HCT116 (cell line): ENCODE measurements around the gene SLC25A19. TPM values are rescaled to one million over a fixed set of nuclear protein-coding genes. Genes with fewer than 3 reads are reported as not detected.

ENCODE experiments used
- ATAC-seq: fragments of 200-7000 bp; cut with Tn5 transposase; 2 replicates; pipeline ENCODE4 v1.9.1; 2020; ENCODE audit warnings: mild to moderate bottlenecking, moderate library complexity
- BruUV-seq: library from RNA; stranded (reverse); fragments of 400-500 nt; replicated peaks from 2 replicates; lab custom pipeline; 2021; lab: Mats Ljungman, UMichigan
- CTCF ChIA-PET: fragments of 300-600 bp; sonication (Branson Sonifier 250); formaldehyde crosslinking; loops from one replicate; lab custom pipeline; 2021; ENCODE audit warnings: antibody characterized with exemption; lab: Charles Lee
- POLR2A ChIA-PET: fragments of 300-600, 350-600 bp; sonication (Branson Sonifier 250); formaldehyde crosslinking; loops from one replicate; lab custom pipeline; 2021; ENCODE audit warnings: antibody characterized with exemption; lab: Charles Lee
- RAD21 ChIA-PET, 2 experiments: fragments of 300-600 bp; sonication (Branson Sonifier 250); formaldehyde crosslinking; loops; one replicate each; lab custom pipeline; 2023; ENCODE audit warnings: low total read pairs in 2 of 2; ENCODE audit not compliant: uncharacterized antibody in 2 of 2, unreplicated experiment in 2 of 2, low non-redundant PET in 1 of 2; lab: Charles Lee
- DNase-seq: peaks from one replicate; pipeline ENCODE4 v3.0.0-alpha.2; 2010; ENCODE audit warnings: low read depth, low spot score
- H2AFZ ChIP-seq: fragments of 200-600 bp; shearing (Covaris generic), sonication (generic); 2 replicates; pipeline ENCODE4 v1.6.1; 2017; ENCODE audit warnings: low read depth, mixed run types, mixed read lengths, antibody characterized with exemption, low read length; ENCODE audit not compliant: poor library complexity, severe bottlenecking
- H3K27ac ChIP-seq: 2 replicates; pipeline ENCODE4 v1.5.1; 2012; ENCODE audit warnings: low read depth, low read length
- H3K27me3 ChIP-seq: fragments of 200-600 bp; sonication (generic); 2 replicates; pipeline ENCODE4 v1.6.1; 2016; ENCODE audit warnings: mixed run types, low read length, mixed read lengths; ENCODE audit not compliant: insufficient read depth
- H3K36me3 ChIP-seq, 2 experiments: fragments of 200-500 bp in 1 of 2; fragments of 200-600 bp in 1 of 2; sonication (Bioruptor generic) in 1 of 2; sonication (generic) in 1 of 2; 2 replicates each; pipeline versions ENCODE4 v1.5.1 to v1.6.1; 2014 to 2016; ENCODE audit warnings: low read length in 2 of 2, inconsistent platforms in 1 of 2, mixed read lengths in 1 of 2, mixed run types in 1 of 2; ENCODE audit not compliant: insufficient read depth in 2 of 2, control insufficient read depth in 1 of 2
- H3K4me1 ChIP-seq, 2 experiments: fragments of 200-600 bp in 1 of 2; sonication (generic) in 1 of 2; 2 replicates each; pipeline versions ENCODE4 v1.5.1 to v1.6.1; 2012 to 2017; ENCODE audit warnings: low read length in 2 of 2, inconsistent platforms in 1 of 2, mild to moderate bottlenecking in 1 of 2, mixed read lengths in 1 of 2, mixed run types in 1 of 2, moderate library complexity in 1 of 2; ENCODE audit not compliant: insufficient read depth in 2 of 2, control insufficient read depth in 1 of 2
- H3K4me2 ChIP-seq: fragments of 200-600 bp; sonication (generic); 2 replicates; pipeline ENCODE4 v1.6.1; 2017; ENCODE audit warnings: mixed run types, low read length, mixed read lengths
- H3K4me3 ChIP-seq, 2 experiments: fragments of 200-600 bp in 1 of 2; sonication (generic) in 1 of 2; replicated peaks in 1 of 2; 2 replicates each; pipeline ENCODE4 v1.5.1; 2011 to 2016; ENCODE audit warnings: low read length in 2 of 2, control low read depth in 1 of 2, low read depth in 1 of 2, mild to moderate bottlenecking in 1 of 2, mixed read lengths in 1 of 2, mixed run types in 1 of 2
- H3K79me2 ChIP-seq: fragments of 200-600 bp; sonication (generic); 2 replicates; pipeline ENCODE4 v1.6.1; 2017; ENCODE audit warnings: mild to moderate bottlenecking, mixed run types, low read length, moderate library complexity, mixed read lengths; ENCODE audit not compliant: insufficient read depth
- H3K9ac ChIP-seq: fragments of 200-600 bp; sonication (generic); 2 replicates; pipeline ENCODE4 v1.6.1; 2016; ENCODE audit warnings: low read length, mixed read lengths
- H3K9me2 ChIP-seq: fragments of 200-600 bp; sonication (generic), shearing (Covaris generic); 2 replicates; pipeline ENCODE4 v1.6.1; 2017; ENCODE audit warnings: mixed run types, mild to moderate bottlenecking, moderate library complexity; ENCODE audit not compliant: insufficient read depth
- H3K9me3 ChIP-seq, 2 experiments: fragments of 200-500 bp in 1 of 2; fragments of 200-600 bp in 1 of 2; sonication (Bioruptor generic) in 1 of 2; sonication (generic) in 1 of 2; 2 replicates each; pipeline ENCODE4 v1.6.1; 2014 to 2017; ENCODE audit warnings: low read length in 2 of 2, mixed read lengths in 2 of 2, inconsistent platforms in 1 of 2, low read depth in 1 of 2, mild to moderate bottlenecking in 1 of 2, mixed run types in 1 of 2, moderate library complexity in 1 of 2; ENCODE audit not compliant: control insufficient read depth in 1 of 2, insufficient read depth in 1 of 2
- H4K20me1 ChIP-seq: fragments of 200-600 bp; sonication (generic), shearing (Covaris generic); 2 replicates; pipeline ENCODE4 v1.6.1; 2017; ENCODE audit warnings: mixed run types, mild to moderate bottlenecking, moderate library complexity; ENCODE audit not compliant: insufficient read depth
- CBX3 ChIP-seq: IDR thresholded peaks from 2 replicates; pipeline ENCODE4 v1.6.1; 2012; ENCODE audit warnings: low read depth
- CEBPB ChIP-seq: IDR thresholded peaks from 2 replicates; pipeline ENCODE4 v1.6.1; 2012; ENCODE audit warnings: low read depth
- EGR1 ChIP-seq: IDR thresholded peaks from 2 replicates; pipeline ENCODE4 v1.6.1; 2012; ENCODE audit warnings: low read depth
- ELF1 ChIP-seq: IDR thresholded peaks from 2 replicates; pipeline ENCODE4 v1.6.1; 2012; ENCODE audit warnings: low read depth, borderline replicate concordance
- EZH2 ChIP-seq: fragments of 200-600 bp; sonication (generic); IDR thresholded peaks from 2 replicates; pipeline ENCODE4 v1.6.1; 2017; ENCODE audit warnings: antibody characterized with exemption, mixed run types
- FOSL1 ChIP-seq: IDR thresholded peaks from 2 replicates; pipeline ENCODE4 v1.6.1; 2012; ENCODE audit warnings: low read depth
- JUND ChIP-seq: IDR thresholded peaks from 2 replicates; pipeline ENCODE4 v1.6.1; 2012
- POLR2AphosphoS5 ChIP-seq: IDR thresholded peaks from 2 replicates; pipeline ENCODE4 v1.6.1; 2011; ENCODE audit warnings: mild to moderate bottlenecking, low read depth, low read length, moderate library complexity
- RAD21 ChIP-seq: IDR thresholded peaks from 2 replicates; pipeline ENCODE4 v1.6.1; 2012; ENCODE audit warnings: low read depth, mild to moderate bottlenecking
- SIN3A ChIP-seq: IDR thresholded peaks from 2 replicates; pipeline ENCODE4 v1.6.1; 2012; ENCODE audit warnings: low read depth
- SP1 ChIP-seq: IDR thresholded peaks from 2 replicates; pipeline ENCODE4 v1.6.1; 2012; ENCODE audit warnings: low read depth
- TCF7L2 ChIP-seq: IDR thresholded peaks from 2 replicates; pipeline ENCODE4 v1.7.0; 2011; ENCODE audit warnings: borderline replicate concordance, inconsistent platforms; ENCODE audit not compliant: insufficient read depth, insufficient read length; ENCODE audit errors: extremely low read depth
- YY1 ChIP-seq: IDR thresholded peaks from 2 replicates; pipeline ENCODE4 v1.6.1; 2011; ENCODE audit warnings: low read length, low read depth, moderate library complexity, mild to moderate bottlenecking; ENCODE audit not compliant: insufficient replicate concordance; ENCODE audit errors: extremely low read depth
- ZFX ChIP-seq: fragments of 450-650 bp; IDR thresholded peaks from 2 replicates; pipeline ENCODE4 v1.6.1; 2017
- ZNF274 ChIP-seq: fragments of 200-500 bp; sonication (Bioruptor generic); IDR thresholded peaks from 2 replicates; pipeline ENCODE4 v1.6.1; 2014; ENCODE audit warnings: mild to moderate bottlenecking, low read depth, low read length, inconsistent platforms
- intact Hi-C: fragments of 100-400 bp; cut with micrococcal nuclease; formaldehyde crosslinking; loops from 2 replicates; pipeline ENCODE4 v1.10.0; 2022
- total RNA-seq: library from RNA; stranded (reverse); gene quantifications from one replicate; pipeline ENCODE4 v1.2.1, GENCODE V29; 2021; ENCODE audit not compliant: unreplicated experiment
- TF ChIP-seq, protein P1 (sequence below): IDR thresholded peaks from 2 replicates; pipeline ENCODE4 v1.6.1; 2012
- TF ChIP-seq, protein P2 (sequence below), 3 experiments: fragments of 200-600 bp in 1 of 3; sonication (generic) in 1 of 3; IDR thresholded peaks in 2 of 3; conservative IDR thresholded peaks in 1 of 3; 2 replicates each; pipeline ENCODE4 v1.5.1; 2012 to 2017; ENCODE audit warnings: low read depth in 2 of 3, low read length in 2 of 3, antibody characterized with exemption in 1 of 3, borderline replicate concordance in 1 of 3, control low read depth in 1 of 3, mild to moderate bottlenecking in 1 of 3, mixed read lengths in 1 of 3, mixed run types in 1 of 3, moderate library complexity in 1 of 3; ENCODE audit not compliant: insufficient read depth in 1 of 3
- TF ChIP-seq, protein P3 (sequence below): IDR thresholded peaks from 2 replicates; pipeline ENCODE4 v1.6.1; 2011; ENCODE audit warnings: mild to moderate bottlenecking, low read length, moderate library complexity; ENCODE audit not compliant: insufficient replicate concordance; ENCODE audit errors: extremely low read depth
- TF ChIP-seq, protein P4 (sequence below): IDR thresholded peaks from 2 replicates; pipeline ENCODE4 v1.6.1; 2012

The SLC25A19 gene
- total RNA-seq, 1 experiment from 2014 or later, result 38.7 TPM

DNA sequence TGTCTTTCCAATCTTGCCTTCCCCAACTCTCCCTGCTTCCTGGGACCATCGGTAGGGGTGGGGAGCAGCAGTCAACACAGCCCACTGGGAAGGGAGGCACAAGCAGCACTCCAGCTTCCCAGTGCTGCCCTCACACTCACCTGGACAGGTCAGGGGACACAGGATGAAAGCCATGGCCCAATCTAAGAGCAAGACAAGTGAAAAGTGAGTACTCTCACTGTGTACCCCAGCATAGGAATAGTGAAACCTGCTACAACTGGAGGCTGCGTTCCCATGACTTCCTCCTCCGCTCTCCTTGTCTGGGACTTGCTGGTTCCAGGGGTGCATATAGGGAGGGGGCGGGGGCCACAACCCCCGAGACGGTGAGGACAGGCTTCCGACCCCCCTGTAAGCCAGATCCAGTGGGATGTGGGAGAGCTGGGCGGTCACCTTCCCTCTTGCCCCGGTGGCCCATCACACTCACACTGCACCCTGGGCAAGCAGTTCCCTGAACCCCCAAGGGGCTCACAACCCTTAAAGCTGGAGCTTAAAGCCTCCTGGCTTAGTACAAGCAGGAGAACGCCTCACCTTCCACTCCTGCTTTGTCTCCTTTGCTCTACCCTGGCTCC is 29.5 kb upstream of the SLC25A19 start:
- no peak overlapping the region for H3K27ac ChIP-seq
- no peak overlapping the region for H3K9ac ChIP-seq
- H3K36me3 ChIP-seq, result peaks cover 23 to 30% of the 10 kb centered on the region in 2 experiments; a peak in 3 of 4 replicates
- intact Hi-C loops, result no loop called here
- H3K4me3 ChIP-seq, result no peak overlapping the region
- H3K4me1 ChIP-seq, result peaks cover 0 to 8% of the 10 kb centered on the region in 2 experiments; a peak in 1 of 4 replicates
- DNase-seq, result no peak
- BruUV-seq, result no TSS peak
- CTCF ChIA-PET, result no interaction called here
- RAD21 ChIA-PET, result no interaction called here
- TF ChIP-seq ZFX (no peak), FOSL1 (no peak), ZNF274 (no peak), SP1 (no peak), POLR2AphosphoS5 (no peak), YY1 (no peak), CBX3 (no peak), TCF7L2 (no peak), SIN3A (no peak), CEBPB (no peak), RAD21 (no peak), EGR1 (no peak), JUND (no peak), EZH2 (no peak), ELF1 (no peak)
- TF ChIP-seq, protein P1, sequence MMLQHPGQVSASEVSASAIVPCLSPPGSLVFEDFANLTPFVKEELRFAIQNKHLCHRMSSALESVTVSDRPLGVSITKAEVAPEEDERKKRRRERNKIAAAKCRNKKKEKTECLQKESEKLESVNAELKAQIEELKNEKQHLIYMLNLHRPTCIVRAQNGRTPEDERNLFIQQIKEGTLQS, result no peak
- TF ChIP-seq, protein P2, sequence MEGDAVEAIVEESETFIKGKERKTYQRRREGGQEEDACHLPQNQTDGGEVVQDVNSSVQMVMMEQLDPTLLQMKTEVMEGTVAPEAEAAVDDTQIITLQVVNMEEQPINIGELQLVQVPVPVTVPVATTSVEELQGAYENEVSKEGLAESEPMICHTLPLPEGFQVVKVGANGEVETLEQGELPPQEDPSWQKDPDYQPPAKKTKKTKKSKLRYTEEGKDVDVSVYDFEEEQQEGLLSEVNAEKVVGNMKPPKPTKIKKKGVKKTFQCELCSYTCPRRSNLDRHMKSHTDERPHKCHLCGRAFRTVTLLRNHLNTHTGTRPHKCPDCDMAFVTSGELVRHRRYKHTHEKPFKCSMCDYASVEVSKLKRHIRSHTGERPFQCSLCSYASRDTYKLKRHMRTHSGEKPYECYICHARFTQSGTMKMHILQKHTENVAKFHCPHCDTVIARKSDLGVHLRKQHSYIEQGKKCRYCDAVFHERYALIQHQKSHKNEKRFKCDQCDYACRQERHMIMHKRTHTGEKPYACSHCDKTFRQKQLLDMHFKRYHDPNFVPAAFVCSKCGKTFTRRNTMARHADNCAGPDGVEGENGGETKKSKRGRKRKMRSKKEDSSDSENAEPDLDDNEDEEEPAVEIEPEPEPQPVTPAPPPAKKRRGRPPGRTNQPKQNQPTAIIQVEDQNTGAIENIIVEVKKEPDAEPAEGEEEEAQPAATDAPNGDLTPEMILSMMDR (IDR thresholded peaks at IDR 0.05 in 2 of 3, conservative IDR thresholded peaks at IDR 0.05 in 1 of 3; ENCODE audit: borderline replicate concordance in 1 of 3, insufficient read depth in 1 of 3, low read depth in 2 of 3, low read length in 2 of 3), result no peak
- TF ChIP-seq, protein P3, sequence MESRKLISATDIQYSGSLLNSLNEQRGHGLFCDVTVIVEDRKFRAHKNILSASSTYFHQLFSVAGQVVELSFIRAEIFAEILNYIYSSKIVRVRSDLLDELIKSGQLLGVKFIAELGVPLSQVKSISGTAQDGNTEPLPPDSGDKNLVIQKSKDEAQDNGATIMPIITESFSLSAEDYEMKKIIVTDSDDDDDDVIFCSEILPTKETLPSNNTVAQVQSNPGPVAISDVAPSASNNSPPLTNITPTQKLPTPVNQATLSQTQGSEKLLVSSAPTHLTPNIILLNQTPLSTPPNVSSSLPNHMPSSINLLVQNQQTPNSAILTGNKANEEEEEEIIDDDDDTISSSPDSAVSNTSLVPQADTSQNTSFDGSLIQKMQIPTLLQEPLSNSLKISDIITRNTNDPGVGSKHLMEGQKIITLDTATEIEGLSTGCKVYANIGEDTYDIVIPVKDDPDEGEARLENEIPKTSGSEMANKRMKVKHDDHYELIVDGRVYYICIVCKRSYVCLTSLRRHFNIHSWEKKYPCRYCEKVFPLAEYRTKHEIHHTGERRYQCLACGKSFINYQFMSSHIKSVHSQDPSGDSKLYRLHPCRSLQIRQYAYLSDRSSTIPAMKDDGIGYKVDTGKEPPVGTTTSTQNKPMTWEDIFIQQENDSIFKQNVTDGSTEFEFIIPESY, result no peak
- TF ChIP-seq, protein P4, sequence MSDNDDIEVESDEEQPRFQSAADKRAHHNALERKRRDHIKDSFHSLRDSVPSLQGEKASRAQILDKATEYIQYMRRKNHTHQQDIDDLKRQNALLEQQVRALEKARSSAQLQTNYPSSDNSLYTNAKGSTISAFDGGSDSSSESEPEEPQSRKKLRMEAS, result no peak
- H3K9me3 ChIP-seq, result no peaks in the 10 kb centered on the region
- no peak overlapping the region for H3K4me2 ChIP-seq
- H3K27me3 ChIP-seq, result no peaks in the 10 kb centered on the region
- no peaks in the 10 kb centered on the region; the same call in 1 of the 2 replicates for H4K20me1 ChIP-seq
- H2AFZ ChIP-seq, result no peak overlapping the region
- POLR2A ChIA-PET, result no interaction called here
- no peak for ATAC-seq
- H3K79me2 ChIP-seq, result peaks cover 6% of the 10 kb centered on the region; the same call in 1 of the 2 replicates
- H3K9me2 ChIP-seq, result no peaks in the 10 kb centered on the region
